NCI-H1436 (cell line): Measurements from ENCODE around the gene TMEM225B.
"Not testable (repeated sequence)": the region's sequence is repeated elsewhere in the genome, so short reads cannot be mapped to it uniquely, and the experiment has no call there.

Source experiments
- DNase-seq: peaks from one replicate; lab custom pipeline; 2025; lab: John Stamatoyannopoulos, UW

Gene TMEM225B

DNA sequence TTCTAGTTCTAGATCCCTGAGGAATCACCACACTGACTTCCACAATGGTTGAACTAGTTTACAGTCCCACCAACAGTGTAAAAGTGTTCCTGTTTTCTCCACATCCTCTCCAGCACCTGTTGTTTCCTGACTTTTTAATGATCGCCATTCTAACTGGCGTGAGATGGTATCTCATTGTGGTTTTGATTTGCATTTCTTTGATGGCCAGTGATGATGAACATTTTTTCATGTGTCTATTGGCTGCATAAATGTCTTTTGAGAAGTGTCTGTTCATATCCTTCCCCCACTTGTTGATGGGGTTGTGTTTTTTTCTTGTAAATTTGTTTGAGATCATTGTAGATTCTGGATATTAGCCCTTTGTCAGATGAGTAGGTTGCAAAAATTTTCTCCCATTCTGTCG is 56.6 kb downstream of the TMEM225B start:
- DNase-seq = not testable (repeated sequence)

DNA sequence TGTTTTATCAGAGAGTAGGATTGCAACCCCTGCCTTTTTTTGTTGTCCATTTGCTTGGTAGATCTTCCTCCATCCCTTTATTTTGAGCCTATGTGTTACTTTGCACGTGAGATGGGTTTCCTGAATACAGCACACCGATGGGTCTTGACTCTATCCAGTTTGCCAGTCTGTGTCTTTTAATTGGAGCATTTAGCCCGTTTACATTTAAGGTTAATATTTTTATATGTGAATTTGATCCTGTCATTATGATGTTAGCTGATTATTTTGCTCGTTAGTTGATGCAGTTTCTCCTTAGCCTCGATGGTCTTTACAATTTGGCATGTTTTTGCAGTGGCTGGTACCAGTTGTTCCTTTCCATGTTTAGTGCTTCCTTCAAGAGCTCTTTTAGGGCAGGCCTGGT is 59.8 kb downstream of the TMEM225B start:
- DNase-seq = not testable (repeated sequence)
